Progenitor cell of endocrine pancreas (in vitro differentiated cells): Measurements from ENCODE around the gene EVA1A. TPM values are rescaled to one million over a fixed set of nuclear protein-coding genes. Genes with fewer than 3 reads are reported as not detected.

Experiments used
- DNase-seq: peaks from one replicate; pipeline ENCODE4 v3.0.0; 2021; ENCODE audit warnings: low spot score; ENCODE audit not compliant: unreplicated experiment
- H3K27ac Mint-ChIP-seq: 2 replicates; pipeline ENCODE4 v1.8.0; 2021; ENCODE audit warnings: mild to moderate bottlenecking, moderate library complexity, mixed read lengths
- H3K27me3 Mint-ChIP-seq: 2 replicates; pipeline ENCODE4 v1.8.0; 2021; ENCODE audit warnings: mixed read lengths
- H3K36me3 Mint-ChIP-seq: 2 replicates; pipeline ENCODE4 v1.8.0; 2022; ENCODE audit warnings: mixed read lengths; ENCODE audit not compliant: insufficient read depth
- H3K4me1 Mint-ChIP-seq: 2 replicates; pipeline ENCODE4 v1.8.0; 2021; ENCODE audit warnings: low read depth, mixed read lengths
- H3K4me3 Mint-ChIP-seq: 2 replicates; pipeline ENCODE4 v1.8.0; 2021; ENCODE audit warnings: low read depth, mild to moderate bottlenecking, moderate library complexity, mixed read lengths
- H3K9me3 Mint-ChIP-seq: 2 replicates; pipeline ENCODE4 v1.8.0; 2021; ENCODE audit warnings: low read depth, mixed read lengths
- total RNA-seq: library from RNA; stranded (reverse); gene quantifications from 2 replicates; pipeline ENCODE4 v1.2.1, GENCODE V29; 2021
- TF ChIP-seq, protein P1 (sequence below): fragments of 200-600 bp; sonication (generic); IDR thresholded peaks from one replicate; pipeline ENCODE4 v1.5.0; 2021; ENCODE audit warnings: antibody characterized with exemption, mild to moderate bottlenecking; ENCODE audit not compliant: unreplicated experiment

EVA1A gene
- total RNA-seq, 1 donor from 2014 or later = 10.9 TPM

DNA sequence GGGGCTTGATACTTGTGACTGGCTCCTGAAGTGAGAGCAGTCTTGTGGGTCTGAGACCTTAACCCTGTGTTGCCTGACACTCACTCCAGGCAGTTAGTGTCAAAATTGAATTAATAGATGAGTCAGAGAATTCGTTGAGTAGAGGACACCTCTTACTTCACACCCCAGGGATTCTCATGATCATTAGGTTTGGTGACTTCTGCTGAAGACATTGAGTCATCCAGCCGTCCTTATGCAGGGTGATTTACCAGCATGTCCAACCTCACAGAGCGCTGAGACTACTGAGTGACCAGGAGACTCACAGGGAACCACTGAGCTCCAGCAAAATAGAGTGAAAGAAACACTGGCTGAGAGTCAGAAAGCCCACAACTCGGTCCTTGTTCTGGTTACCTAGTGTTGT lies 36.0 kb upstream of the EVA1A start:
- Mint-ChIP-seq H3K4me1 (peaks cover 12% of the 10 kb centered on the region), H3K4me3 (no peak overlapping the region), H3K27ac (no peak overlapping the region), H3K27me3 (no peaks in the 10 kb centered on the region), H3K36me3 (no peaks in the 10 kb centered on the region), H3K9me3 (no peaks in the 10 kb centered on the region)
- TF ChIP-seq, protein P1, sequence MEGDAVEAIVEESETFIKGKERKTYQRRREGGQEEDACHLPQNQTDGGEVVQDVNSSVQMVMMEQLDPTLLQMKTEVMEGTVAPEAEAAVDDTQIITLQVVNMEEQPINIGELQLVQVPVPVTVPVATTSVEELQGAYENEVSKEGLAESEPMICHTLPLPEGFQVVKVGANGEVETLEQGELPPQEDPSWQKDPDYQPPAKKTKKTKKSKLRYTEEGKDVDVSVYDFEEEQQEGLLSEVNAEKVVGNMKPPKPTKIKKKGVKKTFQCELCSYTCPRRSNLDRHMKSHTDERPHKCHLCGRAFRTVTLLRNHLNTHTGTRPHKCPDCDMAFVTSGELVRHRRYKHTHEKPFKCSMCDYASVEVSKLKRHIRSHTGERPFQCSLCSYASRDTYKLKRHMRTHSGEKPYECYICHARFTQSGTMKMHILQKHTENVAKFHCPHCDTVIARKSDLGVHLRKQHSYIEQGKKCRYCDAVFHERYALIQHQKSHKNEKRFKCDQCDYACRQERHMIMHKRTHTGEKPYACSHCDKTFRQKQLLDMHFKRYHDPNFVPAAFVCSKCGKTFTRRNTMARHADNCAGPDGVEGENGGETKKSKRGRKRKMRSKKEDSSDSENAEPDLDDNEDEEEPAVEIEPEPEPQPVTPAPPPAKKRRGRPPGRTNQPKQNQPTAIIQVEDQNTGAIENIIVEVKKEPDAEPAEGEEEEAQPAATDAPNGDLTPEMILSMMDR = no peak
- DNase-seq = no peak

DNA sequence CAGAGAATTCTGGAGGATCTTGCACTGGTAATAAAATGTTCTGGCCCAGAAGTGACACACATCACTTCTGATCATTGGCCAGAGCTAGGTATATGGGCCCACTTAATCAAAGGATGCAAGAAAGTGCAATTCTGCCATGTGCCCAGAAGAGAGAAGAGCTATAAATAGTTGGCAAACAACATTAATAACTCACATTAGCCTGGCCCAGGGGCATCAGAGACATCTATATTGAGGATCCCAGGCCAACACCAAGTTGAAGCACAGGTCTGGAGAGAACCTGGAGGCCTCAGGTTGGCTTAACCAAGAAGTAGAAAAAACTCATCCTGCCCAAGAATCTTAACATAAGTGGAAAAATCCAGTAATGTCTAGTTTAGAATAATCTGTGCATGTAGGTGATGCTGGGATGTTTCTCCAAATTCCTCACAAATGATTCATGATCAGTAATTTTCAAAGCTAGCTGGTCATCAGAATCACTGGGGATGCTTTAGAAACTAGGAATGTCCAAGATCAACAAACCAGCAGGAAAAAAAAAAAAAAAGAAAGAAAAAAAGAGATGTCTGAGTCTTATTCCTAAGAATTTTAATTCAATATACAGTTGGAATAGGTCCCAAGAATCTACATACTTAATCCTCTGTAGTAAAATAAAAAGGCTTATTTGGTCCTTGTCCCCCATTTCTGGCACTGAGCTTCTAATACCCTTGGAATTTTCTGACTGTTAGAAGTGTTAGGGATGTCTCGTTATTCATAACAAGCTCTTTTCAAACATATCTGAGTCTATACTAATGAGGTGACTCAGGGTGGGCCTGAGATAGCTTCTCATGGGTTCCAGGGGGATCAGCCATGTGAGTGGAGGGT lies 35.0 kb upstream of the EVA1A start:
- no peak overlapping the region for H3K4me3 Mint-ChIP-seq
- no peaks in the 10 kb centered on the region for H3K27me3 Mint-ChIP-seq
- no peaks in the 10 kb centered on the region for H3K9me3 Mint-ChIP-seq
- H3K27ac Mint-ChIP-seq = no peak overlapping the region
- TF ChIP-seq, protein P1 = no peak
- H3K4me1 Mint-ChIP-seq = peaks cover 14% of the 10 kb centered on the region
- DNase-seq = no peak
- H3K36me3 Mint-ChIP-seq = no peaks in the 10 kb centered on the region

GRCh38 chr2:75594596-75594995 lies 33.9 kb upstream of the EVA1A start:
- TF ChIP-seq, protein P1 = no peak
- H3K9me3 Mint-ChIP-seq = no peaks in the 10 kb centered on the region
- no peak for DNase-seq
- H3K36me3 Mint-ChIP-seq = no peaks in the 10 kb centered on the region
- H3K27ac Mint-ChIP-seq = no peak overlapping the region
- H3K4me3 Mint-ChIP-seq = no peak overlapping the region
- H3K4me1 Mint-ChIP-seq = peaks cover 12% of the 10 kb centered on the region
- H3K27me3 Mint-ChIP-seq = no peaks in the 10 kb centered on the region

DNA sequence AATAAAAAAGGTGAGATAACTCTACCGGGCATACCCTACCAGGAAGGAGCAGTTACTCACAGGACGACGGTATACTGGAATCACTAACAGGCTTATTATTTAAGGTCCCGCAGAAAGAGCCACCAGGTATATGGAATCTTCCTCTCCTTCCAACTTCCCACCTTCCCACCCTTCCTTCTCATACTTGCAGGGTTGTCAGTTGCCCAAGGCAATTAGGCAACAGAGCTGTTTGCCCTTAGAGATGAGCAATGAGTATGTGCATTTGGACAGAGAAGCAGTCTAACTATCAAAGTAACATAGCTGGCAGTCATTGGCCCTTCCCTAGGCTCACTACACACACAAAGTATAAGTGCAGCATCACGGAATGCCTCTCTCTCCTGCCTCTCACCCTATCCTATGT lies 32.1 kb upstream of the EVA1A start:
- DNase-seq = no peak
- H3K4me3 Mint-ChIP-seq = no peak overlapping the region
- H3K27ac Mint-ChIP-seq = no peak overlapping the region
- H3K4me1 Mint-ChIP-seq = peaks cover 12% of the 10 kb centered on the region
- no peaks in the 10 kb centered on the region for H3K27me3 Mint-ChIP-seq
- TF ChIP-seq, protein P1 = no peak
- H3K9me3 Mint-ChIP-seq = no peaks in the 10 kb centered on the region
- no peaks in the 10 kb centered on the region for H3K36me3 Mint-ChIP-seq

DNA sequence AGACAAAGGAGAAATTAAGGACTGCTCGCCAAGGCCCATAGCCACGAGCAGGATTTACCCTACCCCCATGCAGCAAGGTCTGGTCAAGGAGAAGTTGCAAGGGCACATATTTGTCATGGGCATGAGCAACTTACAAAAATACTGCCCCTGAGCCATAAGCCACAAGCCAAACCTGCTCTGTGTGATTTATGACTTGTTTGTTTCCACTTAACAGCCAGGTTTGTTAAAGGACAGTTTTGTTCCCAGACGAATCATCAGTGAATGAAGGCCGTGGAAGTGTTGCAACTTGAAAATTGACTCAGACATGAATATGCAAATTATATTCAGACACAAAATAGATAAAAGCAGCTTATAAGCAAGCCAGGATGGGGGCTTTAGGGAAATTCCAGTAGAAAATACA lies 31.3 kb upstream of the EVA1A start:
- no peak for DNase-seq
- no peaks in the 10 kb centered on the region for H3K27me3 Mint-ChIP-seq
- no peak overlapping the region for H3K27ac Mint-ChIP-seq
- no peaks in the 10 kb centered on the region for H3K9me3 Mint-ChIP-seq
- H3K4me1 Mint-ChIP-seq = peaks cover 12% of the 10 kb centered on the region
- H3K4me3 Mint-ChIP-seq = no peak overlapping the region
- TF ChIP-seq, protein P1 = no peak
- no peaks in the 10 kb centered on the region for H3K36me3 Mint-ChIP-seq
